IMR-90 (cell line): ENCODE measurements around the gene NCAPH2.

Experiments used
- CEBPB ChIP-seq: IDR thresholded peaks from 2 replicates; pipeline ENCODE4 v1.6.1; 2012; ENCODE audit warnings: low read depth, low read length, improper control_type of control experiment
- CTCF ChIP-seq: conservative IDR thresholded peaks from 2 replicates; pipeline ENCODE4 v1.5.1; 2012; ENCODE audit warnings: mild to moderate bottlenecking, low read depth, low read length, improper control_type of control experiment
- POLR2A ChIP-seq: IDR thresholded peaks from 2 replicates; pipeline ENCODE4 v1.6.1; 2012; ENCODE audit warnings: mild to moderate bottlenecking, low read depth, low read length
- RAD21 ChIP-seq: IDR thresholded peaks from 2 replicates; pipeline ENCODE4 v1.6.1; 2012; ENCODE audit warnings: low read length, improper control_type of control experiment
- RFX5 ChIP-seq: IDR thresholded peaks from 2 replicates; pipeline ENCODE4 v1.8.0; 2012; ENCODE audit warnings: low read depth, mild to moderate bottlenecking, low read length, moderate library complexity

GRCh38 chr22:50540381-50540780, 32.4 kb downstream of the NCAPH2 start:
- no peak for TF ChIP-seq POLR2A
- TF ChIP-seq CTCF = no peak
- TF ChIP-seq RFX5 = no peak
- no peak for TF ChIP-seq RAD21
- no peak for TF ChIP-seq CEBPB
